OCI-LY3 (cell line): ENCODE data around the gene SPATA19.

Experiments
- H2AFZ ChIP-seq: fragments of 200-600, 300-600 bp; shearing (Covaris generic); 2 replicates; pipeline ENCODE4 v1.6.0; 2014; ENCODE audit warnings: antibody characterized with exemption, low read depth, low read length
- H3K27ac ChIP-seq: fragments of 200-600, 300-600 bp; sonication (generic); 2 replicates; pipeline ENCODE4 v1.5.1; 2014; ENCODE audit warnings: mild to moderate bottlenecking, low read length, moderate library complexity, mixed read lengths
- H3K27me3 ChIP-seq: fragments of 200-600, 300-600 bp; sonication (generic); 2 replicates; pipeline ENCODE4 v1.6.1; 2014; ENCODE audit warnings: low read depth, low read length, mixed read lengths
- H3K36me3 ChIP-seq: fragments of 200-600, 300-600 bp; sonication (generic); replicated peaks from 2 replicates; pipeline ENCODE3; 2014; ENCODE audit warnings: low read depth, low read length, mixed read lengths
- H3K4me1 ChIP-seq: fragments of 300-600, 200-600 bp; sonication (generic); 2 replicates; pipeline ENCODE4 v1.6.1; 2014; ENCODE audit warnings: low read length, mixed read lengths
- H3K4me2 ChIP-seq: fragments of 200-600, 300-600 bp; sonication (generic); 2 replicates; pipeline ENCODE4 v1.6.1; 2014; ENCODE audit warnings: low read length, mixed read lengths
- H3K4me3 ChIP-seq: fragments of 300-600, 200-600 bp; sonication (generic); 2 replicates; pipeline ENCODE4 v1.5.1; 2014; ENCODE audit warnings: antibody characterized with exemption, mild to moderate bottlenecking, low read length, moderate library complexity
- H3K79me2 ChIP-seq: fragments of 300-600, 200-600 bp; shearing (Covaris generic); 2 replicates; pipeline ENCODE4 v1.6.1; 2014; ENCODE audit warnings: mild to moderate bottlenecking, low read length, mixed read lengths
- H3K9ac ChIP-seq: fragments of 300-600, 200-600 bp; shearing (Covaris generic); 2 replicates; pipeline ENCODE4 v1.6.0; 2014; ENCODE audit warnings: mild to moderate bottlenecking, low read length, moderate library complexity
- H3K9me3 ChIP-seq: fragments of 200-600, 300-600 bp; shearing (Covaris generic); 2 replicates; pipeline ENCODE4 v1.6.1; 2014; ENCODE audit warnings: low read length, mixed read lengths; ENCODE audit not compliant: insufficient read depth
- H4K20me1 ChIP-seq: fragments of 200-600, 300-600 bp; sonication (generic); 2 replicates; pipeline ENCODE4 v1.6.1; 2016; ENCODE audit warnings: low read length, mixed read lengths; ENCODE audit not compliant: insufficient read depth
- EZH2phosphoT487 ChIP-seq: fragments of 200-600 bp; shearing (Covaris generic); IDR thresholded peaks from 2 replicates; pipeline ENCODE4 v1.6.1; 2018; ENCODE audit warnings: antibody characterized with exemption, mixed run types, low read depth
- TF ChIP-seq, protein P1 (sequence below): fragments of 200-600, 300-600 bp; sonication (generic); IDR thresholded peaks from 2 replicates; pipeline ENCODE4 v1.5.1; 2014; ENCODE audit warnings: antibody characterized with exemption, low read length, low read depth

Gene SPATA19

GRCh38 chr11:133843454-133843987, 1.8 kb downstream of the SPATA19 start:
- no peak for TF ChIP-seq EZH2phosphoT487

GRCh38 chr11:133842730-133843129, 2.6 kb downstream of the SPATA19 start:
- H3K4me1 ChIP-seq: no peaks in the 10 kb centered on the region
- H3K79me2 ChIP-seq: no peaks in the 10 kb centered on the region
- no peaks in the 10 kb centered on the region for H3K9me3 ChIP-seq
- H3K36me3 ChIP-seq: no peaks in the 10 kb centered on the region
- peaks cover 4% of the 10 kb centered on the region; the same call in 1 of the 2 replicates for H3K27me3 ChIP-seq
- H4K20me1 ChIP-seq: no peaks in the 10 kb centered on the region
- H3K9ac ChIP-seq: no peak overlapping the region
- no peak overlapping the region for H3K4me3 ChIP-seq
- TF ChIP-seq EZH2phosphoT487: no peak
- TF ChIP-seq, protein P1, sequence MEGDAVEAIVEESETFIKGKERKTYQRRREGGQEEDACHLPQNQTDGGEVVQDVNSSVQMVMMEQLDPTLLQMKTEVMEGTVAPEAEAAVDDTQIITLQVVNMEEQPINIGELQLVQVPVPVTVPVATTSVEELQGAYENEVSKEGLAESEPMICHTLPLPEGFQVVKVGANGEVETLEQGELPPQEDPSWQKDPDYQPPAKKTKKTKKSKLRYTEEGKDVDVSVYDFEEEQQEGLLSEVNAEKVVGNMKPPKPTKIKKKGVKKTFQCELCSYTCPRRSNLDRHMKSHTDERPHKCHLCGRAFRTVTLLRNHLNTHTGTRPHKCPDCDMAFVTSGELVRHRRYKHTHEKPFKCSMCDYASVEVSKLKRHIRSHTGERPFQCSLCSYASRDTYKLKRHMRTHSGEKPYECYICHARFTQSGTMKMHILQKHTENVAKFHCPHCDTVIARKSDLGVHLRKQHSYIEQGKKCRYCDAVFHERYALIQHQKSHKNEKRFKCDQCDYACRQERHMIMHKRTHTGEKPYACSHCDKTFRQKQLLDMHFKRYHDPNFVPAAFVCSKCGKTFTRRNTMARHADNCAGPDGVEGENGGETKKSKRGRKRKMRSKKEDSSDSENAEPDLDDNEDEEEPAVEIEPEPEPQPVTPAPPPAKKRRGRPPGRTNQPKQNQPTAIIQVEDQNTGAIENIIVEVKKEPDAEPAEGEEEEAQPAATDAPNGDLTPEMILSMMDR: no peak
- H2AFZ ChIP-seq: no peak overlapping the region
- H3K27ac ChIP-seq: no peak overlapping the region
- H3K4me2 ChIP-seq: no peak overlapping the region

More at GRCh38 chr11:133843454-133843987, 1.8 kb downstream of the SPATA19 start:
- no peaks in the 10 kb centered on the region for H3K4me1 ChIP-seq
- H4K20me1 ChIP-seq: no peaks in the 10 kb centered on the region
- no peak overlapping the region for H3K4me2 ChIP-seq
- no peaks in the 10 kb centered on the region for H3K79me2 ChIP-seq
- H2AFZ ChIP-seq: no peak overlapping the region
- H3K27ac ChIP-seq: no peak overlapping the region
- no peaks in the 10 kb centered on the region for H3K9me3 ChIP-seq
- H3K4me3 ChIP-seq: no peak overlapping the region
- no peak overlapping the region for H3K9ac ChIP-seq
- H3K36me3 ChIP-seq: no peaks in the 10 kb centered on the region
- H3K27me3 ChIP-seq: peaks cover 4% of the 10 kb centered on the region; the same call in 1 of the 2 replicates

- peaks cover 4% of the 10 kb centered on the region; the same call in 1 of the 2 replicates for H3K27me3 ChIP-seq
- H3K4me1 ChIP-seq: no peaks in the 10 kb centered on the region
- TF ChIP-seq EZH2phosphoT487: no peak
- TF ChIP-seq, protein P1: no peak
- H3K9me3 ChIP-seq: no peaks in the 10 kb centered on the region
- no peak overlapping the region for H3K9ac ChIP-seq
- no peaks in the 10 kb centered on the region for H3K36me3 ChIP-seq
- no peak overlapping the region for H3K4me2 ChIP-seq
- no peak overlapping the region for H2AFZ ChIP-seq
- H3K27ac ChIP-seq: no peak overlapping the region
- no peak overlapping the region for H3K4me3 ChIP-seq
- H4K20me1 ChIP-seq: no peaks in the 10 kb centered on the region
- H3K79me2 ChIP-seq: no peaks in the 10 kb centered on the region
Measured at GRCh38 chr11:133842053-133842452, 3.3 kb downstream of the SPATA19 start.

DNA sequence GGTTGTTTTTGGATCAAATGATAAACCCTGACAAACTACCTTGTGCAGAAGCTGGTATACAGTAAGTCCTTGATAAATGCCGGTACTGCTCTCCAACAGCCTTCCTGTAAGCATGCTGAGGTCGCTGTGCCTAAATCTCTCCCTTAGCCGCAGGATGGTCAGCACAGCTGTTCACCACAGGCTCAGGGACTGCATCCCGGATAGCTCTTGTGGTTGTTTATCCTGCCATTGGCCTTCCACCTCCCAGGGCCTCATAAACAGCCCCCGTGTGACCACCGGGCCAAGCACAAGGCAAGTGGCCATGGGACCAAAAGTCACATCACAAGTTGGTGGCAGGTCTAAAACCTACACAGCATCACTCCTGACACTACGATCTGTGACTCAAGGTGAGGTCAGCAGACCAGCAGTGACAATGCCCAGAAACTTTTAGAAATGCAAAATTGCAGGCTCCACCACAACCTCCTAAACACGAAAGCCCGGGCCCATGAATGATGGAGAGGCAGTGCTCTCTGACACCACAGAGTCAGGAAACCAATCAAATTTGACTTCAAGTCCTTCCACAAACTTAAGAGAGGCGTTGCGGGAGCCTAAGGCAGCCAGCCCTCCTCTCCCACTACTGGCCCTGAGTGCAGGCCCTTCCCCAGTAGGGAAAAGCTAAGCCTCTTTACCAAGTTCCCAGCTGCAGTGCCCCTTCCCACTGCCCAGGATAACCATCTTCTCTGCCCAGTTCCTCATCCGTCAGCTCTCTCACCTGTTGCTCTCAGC, 3.9 kb downstream of the SPATA19 start:
- Histone ChIP-seq H3K79me2 (no peaks in the 10 kb centered on the region), H3K4me1 (no peaks in the 10 kb centered on the region), H2AFZ (no peak overlapping the region), H3K36me3 (no peaks in the 10 kb centered on the region), H4K20me1 (no peaks in the 10 kb centered on the region), H3K9me3 (no peaks in the 10 kb centered on the region), H3K27me3 (peaks cover 4% of the 10 kb centered on the region; the same call in 1 of the 2 replicates), H3K27ac (no peak overlapping the region), H3K9ac (no peak overlapping the region), H3K4me3 (no peak overlapping the region), H3K4me2 (no peak overlapping the region)
- TF ChIP-seq, protein P1: no peak
- no peak for TF ChIP-seq EZH2phosphoT487
